ENCODE measurements around the gene CPNE5.

GRCh38 chr6:36817176-36817817 is 21.9 kb downstream of the CPNE5 start:
- no peak for TF ChIP-seq CTCF (IDR thresholded peaks at IDR 0.05)
- no peak for TF ChIP-seq POLR2A (IDR thresholded peaks at IDR 0.05)
- no peak for TF ChIP-seq EP300 (IDR thresholded peaks at IDR 0.05)

Measured in ovary (tissue), 3 donors.